22Rv1 (cell line): ENCODE measurements around the gene CHAC2.

Experiments used
- H3K27ac ChIP-seq: fragments of 450-650 bp; 2 replicates; pipeline ENCODE4 v1.5.1; 2017
- CTCF ChIP-seq: fragments of 450-650 bp; IDR thresholded peaks from 2 replicates; pipeline ENCODE4 v1.5.1; 2017; ENCODE audit warnings: mild to moderate bottlenecking
- ZFX ChIP-seq: fragments of 450-650 bp; IDR thresholded peaks from 2 replicates; pipeline ENCODE4 v1.6.1; 2017; ENCODE audit warnings: antibody characterized with exemption, borderline replicate concordance

CHAC2 gene

DNA sequence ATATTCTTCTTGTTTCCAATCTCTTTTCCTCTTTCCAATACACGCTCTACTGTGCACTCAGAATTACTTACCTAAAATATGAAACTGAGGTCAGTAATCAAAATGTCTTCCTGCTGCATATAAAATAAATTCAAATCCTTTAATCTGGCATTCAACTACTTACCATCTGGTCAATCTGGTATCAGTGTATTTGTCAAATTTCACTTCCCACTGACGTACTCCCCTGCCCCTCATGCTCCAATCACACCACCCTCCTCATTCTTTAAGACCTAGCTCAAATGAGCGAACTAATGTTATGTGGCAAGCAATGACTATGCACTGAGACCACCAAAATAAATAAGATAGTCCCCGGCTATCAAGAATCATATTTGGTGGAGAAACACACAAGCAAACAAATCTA is 12.5 kb downstream of the CHAC2 start:
- TF ChIP-seq CTCF: no peak
- TF ChIP-seq ZFX: no peak
- no peak overlapping the region for H3K27ac ChIP-seq

DNA sequence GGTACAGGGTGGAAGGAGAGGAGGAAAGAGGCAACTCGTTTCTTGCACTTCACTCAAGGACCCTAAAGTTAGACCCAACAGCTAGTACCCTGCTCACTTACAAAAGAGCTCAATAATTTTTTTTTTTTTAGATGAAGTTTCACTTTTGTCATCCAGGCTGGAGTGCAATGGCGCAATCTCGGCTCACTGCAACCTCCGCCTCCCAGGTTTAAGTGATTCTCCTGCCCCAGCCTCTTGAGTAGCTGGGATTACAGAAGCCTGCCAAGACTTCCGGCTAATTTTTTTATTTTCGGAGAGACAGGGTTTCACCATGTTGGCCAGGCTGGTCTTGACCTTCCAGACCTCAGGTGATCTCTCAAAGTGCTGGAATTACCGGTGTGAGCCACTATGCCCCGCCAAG is 15.1 kb downstream of the CHAC2 start:
- TF ChIP-seq CTCF (no peak), ZFX (no peak)
- no peak overlapping the region for H3K27ac ChIP-seq

GRCh38 chr2:53784436-53784835 is 16.8 kb downstream of the CHAC2 start:
- no peak overlapping the region for H3K27ac ChIP-seq
- TF ChIP-seq CTCF: no peak
- TF ChIP-seq ZFX: no peak

- no peak for TF ChIP-seq ZFX
- no peak for TF ChIP-seq CTCF
- no peak overlapping the region for H3K27ac ChIP-seq
Measured at GRCh38 chr2:53785366-53785765, 17.8 kb downstream of the CHAC2 start.

DNA sequence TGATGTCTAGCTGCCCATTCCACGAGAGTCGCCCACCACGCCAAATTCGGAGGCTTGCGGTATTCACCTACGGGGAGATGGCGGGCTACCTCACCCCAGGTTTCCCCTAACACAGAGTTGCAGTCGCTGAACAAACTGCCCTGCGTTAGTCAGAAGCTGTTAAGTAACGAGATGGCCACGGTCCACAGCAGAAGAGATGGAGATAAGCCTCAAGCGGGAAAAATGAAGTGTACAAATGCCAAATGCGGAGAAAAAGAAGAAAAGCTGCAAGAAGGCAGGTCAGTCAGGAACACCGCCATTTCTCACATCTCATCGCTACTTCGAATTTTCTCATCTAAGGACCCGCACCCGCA is 18.7 kb downstream of the CHAC2 start:
- peak overlapping the region; percentile 66 for H3K27ac ChIP-seq
- no peak for TF ChIP-seq ZFX

DNA sequence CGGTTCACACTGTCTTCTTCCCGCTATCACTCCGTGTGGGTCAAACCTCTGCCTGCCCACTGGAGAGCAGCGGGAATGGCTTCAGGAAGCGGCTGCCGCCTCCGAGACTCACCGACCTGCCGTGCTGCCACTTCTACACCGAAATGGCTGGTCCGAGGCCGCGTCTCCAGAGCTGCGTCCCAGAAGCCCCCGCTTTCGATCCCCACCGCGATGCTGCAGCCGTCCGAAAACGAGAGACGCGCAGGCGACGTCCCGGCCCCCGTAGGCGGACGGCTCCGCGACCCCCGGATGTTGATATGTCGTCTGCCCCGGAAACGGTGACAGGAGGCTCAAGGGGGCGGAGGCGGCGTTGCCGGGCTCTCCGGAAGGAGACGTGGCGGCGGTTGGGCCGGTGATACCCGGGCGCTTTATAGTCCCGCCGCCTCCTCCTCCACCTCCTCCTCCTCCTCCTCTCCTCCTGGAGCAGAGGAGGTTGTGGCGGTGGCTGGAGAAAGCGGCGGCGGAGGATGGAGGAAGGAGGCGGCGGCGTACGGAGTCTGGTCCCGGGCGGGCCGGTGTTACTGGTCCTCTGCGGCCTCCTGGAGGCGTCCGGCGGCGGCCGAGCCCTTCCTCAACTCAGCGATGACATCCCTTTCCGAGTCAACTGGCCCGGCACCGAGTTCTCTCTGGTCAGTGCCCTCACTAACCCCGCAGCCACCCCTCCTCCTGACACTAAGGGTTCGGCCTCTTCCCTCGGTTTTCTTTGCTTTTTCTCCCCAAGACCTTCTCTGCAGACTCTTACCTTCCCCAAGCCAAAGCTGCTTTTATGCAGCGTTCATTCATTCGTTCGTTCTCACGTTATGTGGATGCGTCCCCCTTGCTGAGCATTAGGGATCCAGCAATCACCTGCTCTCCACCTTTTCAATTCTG is 19.4 kb downstream of the CHAC2 start, which contains the start of the genes ASB3 and ERLEC1:
ASB3 (minus strand) TSS at position 249 of the 909 bp plus-strand sequence. CDS start 21,381 bp downstream, outside the sequence.
ERLEC1 (plus strand) TSS at position 340 of the 909 bp plus-strand sequence; CDS start at position 507, 167 bp downstream.
- TF ChIP-seq CTCF: no peak
- no peak for TF ChIP-seq ZFX
- H3K27ac ChIP-seq: peak within 1 kb of the TSS; percentile 66

GRCh38 chr2:53787614-53788289 is 20.1 kb downstream of the CHAC2 start:
- TF ChIP-seq CTCF (no peak), ZFX (no peak)
- H3K27ac ChIP-seq: peak overlapping the region; percentile 66
